Activated CD4-positive, alpha-beta T cell treated with anti-CD3 and anti-CD28 coated beads, Interleukin-2, amount 10 ng/mL, durations not matched to agents 24 days and 14 days (primary cell): ENCODE measurements around the gene PPP1R3A. TPM values are rescaled to one million over a fixed set of nuclear protein-coding genes. Genes with fewer than 3 reads are reported as not detected.
"Not testable (repeated sequence)": the region's sequence is repeated elsewhere in the genome, so short reads cannot be mapped to it uniquely, and the experiment has no call there.

ENCODE experiments used
- DNase-seq: peaks from one replicate; pipeline ENCODE4 v3.0.0; 2022
- H3K27ac Mint-ChIP-seq: one replicate; pipeline ENCODE4 v1.8.0; 2022; ENCODE audit warnings: mild to moderate bottlenecking, mixed read lengths
- H3K27me3 Mint-ChIP-seq: one replicate; pipeline ENCODE4 v1.8.0; 2022; ENCODE audit warnings: mixed read lengths
- H3K36me3 Mint-ChIP-seq: one replicate; pipeline ENCODE4 v1.8.0; 2022; ENCODE audit warnings: low read depth, mild to moderate bottlenecking, mixed read lengths
- H3K4me1 Mint-ChIP-seq: one replicate; pipeline ENCODE4 v1.8.0; 2021; ENCODE audit warnings: mixed read lengths
- H3K4me3 Mint-ChIP-seq: one replicate; pipeline ENCODE4 v1.8.0; 2022; ENCODE audit warnings: mild to moderate bottlenecking, moderate library complexity, mixed read lengths
- H3K9me3 Mint-ChIP-seq: one replicate; pipeline ENCODE4 v1.8.0; 2021; ENCODE audit warnings: mixed read lengths
- intact Hi-C: fragments of 100-400 bp; cut with micrococcal nuclease; formaldehyde crosslinking; loops from one replicate; pipeline ENCODE4 v1.15.1; 2023
- total RNA-seq: library from RNA; stranded (reverse); gene quantifications from 2 replicates; pipeline ENCODE4 v1.2.3, GENCODE V29; 2022

Gene PPP1R3A
- not detected in 2 replicates for total RNA-seq

GRCh38 chr7:113918946-113919345 is at the start of gene PPP1R3A:
PPP1R3A (minus strand) TSS chr7:113919009; CDS start chr7:113918996, 13 bp downstream.
- H3K9me3 Mint-ChIP-seq = no peaks in the 10 kb centered on the region
- H3K4me3 Mint-ChIP-seq = no peak within 1 kb of the TSS
- no peak for DNase-seq
- H3K4me1 Mint-ChIP-seq = no peaks in the 10 kb centered on the region
- no peaks in the 10 kb centered on the region for H3K27me3 Mint-ChIP-seq
- H3K27ac Mint-ChIP-seq = no peak within 1 kb of the TSS
- intact Hi-C loops = no loop called here
- no peaks in the 10 kb centered on the region for H3K36me3 Mint-ChIP-seq

- Mint-ChIP-seq H3K36me3 (no peaks in the 10 kb centered on the region), H3K4me3 (no peak overlapping the region), H3K27me3 (no peaks in the 10 kb centered on the region), H3K9me3 (peaks cover 6% of the 10 kb centered on the region), H3K4me1 (no peaks in the 10 kb centered on the region), H3K27ac (no peak overlapping the region)
- no peak for DNase-seq
- intact Hi-C loops = no loop called here
Measured at GRCh38 chr7:113963356-113963755, 44.5 kb upstream of the PPP1R3A start.

- no peak overlapping the region for H3K27ac Mint-ChIP-seq
- no peaks in the 10 kb centered on the region for H3K27me3 Mint-ChIP-seq
- H3K4me3 Mint-ChIP-seq = no peak overlapping the region
- peaks cover 15% of the 10 kb centered on the region for H3K9me3 Mint-ChIP-seq
- no peak for DNase-seq
- H3K4me1 Mint-ChIP-seq = no peaks in the 10 kb centered on the region
- intact Hi-C loops = no loop called here
- H3K36me3 Mint-ChIP-seq = no peaks in the 10 kb centered on the region
Measured at GRCh38 chr7:113959910-113960309, 41.1 kb upstream of the PPP1R3A start.

GRCh38 chr7:113955157-113955556 is 36.3 kb upstream of the PPP1R3A start:
- intact Hi-C loops = no loop called here
- Mint-ChIP-seq H3K9me3 (peaks cover 25% of the 10 kb centered on the region), H3K27ac (no peak overlapping the region), H3K36me3 (no peaks in the 10 kb centered on the region), H3K4me1 (no peaks in the 10 kb centered on the region), H3K27me3 (no peaks in the 10 kb centered on the region), H3K4me3 (no peak overlapping the region)
- DNase-seq = no peak

GRCh38 chr7:113953553-113953952 is 34.7 kb upstream of the PPP1R3A start:
- intact Hi-C loops = no loop called here

GRCh38 chr7:113945018-113945938 is 26.5 kb upstream of the PPP1R3A start:
- no peak for DNase-seq
- H3K36me3 Mint-ChIP-seq = no peaks in the 10 kb centered on the region
- intact Hi-C loops = no loop called here
- no peak overlapping the region for H3K27ac Mint-ChIP-seq
- H3K4me1 Mint-ChIP-seq = no peaks in the 10 kb centered on the region
- H3K9me3 Mint-ChIP-seq = no peaks in the 10 kb centered on the region
- H3K27me3 Mint-ChIP-seq = no peaks in the 10 kb centered on the region
- H3K4me3 Mint-ChIP-seq = no peak overlapping the region

More at GRCh38 chr7:113953553-113953952, 34.7 kb upstream of the PPP1R3A start:
- Mint-ChIP-seq H3K4me1 (no peaks in the 10 kb centered on the region), H3K4me3 (no peak overlapping the region), H3K27me3 (no peaks in the 10 kb centered on the region), H3K36me3 (no peaks in the 10 kb centered on the region), H3K9me3 (peaks cover 19% of the 10 kb centered on the region), H3K27ac (no peak overlapping the region)
- no peak for DNase-seq

- DNase-seq = no peak
- Mint-ChIP-seq H3K36me3 (no peaks in the 10 kb centered on the region), H3K27ac (no peak overlapping the region), H3K9me3 (no peaks in the 10 kb centered on the region), H3K4me3 (no peak overlapping the region), H3K4me1 (no peaks in the 10 kb centered on the region), H3K27me3 (no peaks in the 10 kb centered on the region)
- intact Hi-C loops = no loop called here
Measured at GRCh38 chr7:113936982-113937381, 18.2 kb upstream of the PPP1R3A start.

- Mint-ChIP-seq H3K36me3 (no peaks in the 10 kb centered on the region), H3K27me3 (no peaks in the 10 kb centered on the region), H3K4me3 (no peak overlapping the region), H3K9me3 (no peaks in the 10 kb centered on the region), H3K4me1 (no peaks in the 10 kb centered on the region), H3K27ac (no peak overlapping the region)
- DNase-seq = no peak
- intact Hi-C loops = no loop called here
Measured at GRCh38 chr7:113936535-113936934, 17.7 kb upstream of the PPP1R3A start.

- intact Hi-C loops, H3K27me3 Mint-ChIP-seq, H3K36me3 Mint-ChIP-seq, H3K4me3 Mint-ChIP-seq, H3K9me3 Mint-ChIP-seq, DNase-seq, H3K27ac Mint-ChIP-seq, H3K4me1 Mint-ChIP-seq: not testable (repeated sequence)
Measured at GRCh38 chr7:113929389-113929788, 10.6 kb upstream of the PPP1R3A start.

- no peaks in the 10 kb centered on the region for H3K4me1 Mint-ChIP-seq
- H3K27ac Mint-ChIP-seq = no peak overlapping the region
- no peak overlapping the region for H3K4me3 Mint-ChIP-seq
- H3K36me3 Mint-ChIP-seq = no peaks in the 10 kb centered on the region
- H3K9me3 Mint-ChIP-seq = no peaks in the 10 kb centered on the region
- no peaks in the 10 kb centered on the region for H3K27me3 Mint-ChIP-seq
- intact Hi-C loops = no loop called here
- no peak for DNase-seq
Measured at GRCh38 chr7:113928112-113928511, 9.3 kb upstream of the PPP1R3A start.

GRCh38 chr7:113922049-113922448 is 3.2 kb upstream of the PPP1R3A start:
- no peak overlapping the region for H3K4me3 Mint-ChIP-seq
- H3K27me3 Mint-ChIP-seq = no peaks in the 10 kb centered on the region
- no peak overlapping the region for H3K27ac Mint-ChIP-seq
- no peaks in the 10 kb centered on the region for H3K4me1 Mint-ChIP-seq
- H3K9me3 Mint-ChIP-seq = no peaks in the 10 kb centered on the region
- H3K36me3 Mint-ChIP-seq = no peaks in the 10 kb centered on the region
- intact Hi-C loops = no loop called here
- no peak for DNase-seq

- Mint-ChIP-seq H3K4me1 (no peaks in the 10 kb centered on the region), H3K9me3 (no peaks in the 10 kb centered on the region), H3K27me3 (no peaks in the 10 kb centered on the region), H3K4me3 (no peak overlapping the region), H3K27ac (no peak overlapping the region), H3K36me3 (no peaks in the 10 kb centered on the region)
- DNase-seq = no peak
- intact Hi-C loops = no loop called here
Measured at GRCh38 chr7:113921363-113921762, 2.6 kb upstream of the PPP1R3A start.

GRCh38 chr7:113917840-113918239 is 969 bp downstream of the PPP1R3A start:
- H3K27me3 Mint-ChIP-seq = no peaks in the 10 kb centered on the region
- no peak overlapping the region for H3K4me3 Mint-ChIP-seq
- no peaks in the 10 kb centered on the region for H3K9me3 Mint-ChIP-seq
- H3K27ac Mint-ChIP-seq = no peak overlapping the region
- DNase-seq = no peak
- intact Hi-C loops = no loop called here
- H3K36me3 Mint-ChIP-seq = no peaks in the 10 kb centered on the region
- H3K4me1 Mint-ChIP-seq = no peaks in the 10 kb centered on the region

GRCh38 chr7:113915956-113916355 is 2.9 kb downstream of the PPP1R3A start:
- DNase-seq = no peak
- intact Hi-C loops = no loop called here
- Mint-ChIP-seq H3K27ac (no peak overlapping the region), H3K4me1 (no peaks in the 10 kb centered on the region), H3K4me3 (no peak overlapping the region), H3K36me3 (no peaks in the 10 kb centered on the region), H3K9me3 (no peaks in the 10 kb centered on the region), H3K27me3 (no peaks in the 10 kb centered on the region)

GRCh38 chr7:113912876-113913275 is 5.9 kb downstream of the PPP1R3A start:
- H3K4me1 Mint-ChIP-seq = no peaks in the 10 kb centered on the region
- no peaks in the 10 kb centered on the region for H3K36me3 Mint-ChIP-seq
- intact Hi-C loops = no loop called here
- no peak for DNase-seq
- H3K27me3 Mint-ChIP-seq = no peaks in the 10 kb centered on the region
- no peak overlapping the region for H3K4me3 Mint-ChIP-seq
- H3K27ac Mint-ChIP-seq = no peak overlapping the region
- no peaks in the 10 kb centered on the region for H3K9me3 Mint-ChIP-seq
